Measurements from ENCODE around the gene VSTM2B. TPM values are rescaled to one million over a fixed set of nuclear protein-coding genes. Genes with fewer than 3 reads are reported as not detected.

VSTM2B gene
- total RNA-seq, 1 donor from 2014 or later: not detected

DNA sequence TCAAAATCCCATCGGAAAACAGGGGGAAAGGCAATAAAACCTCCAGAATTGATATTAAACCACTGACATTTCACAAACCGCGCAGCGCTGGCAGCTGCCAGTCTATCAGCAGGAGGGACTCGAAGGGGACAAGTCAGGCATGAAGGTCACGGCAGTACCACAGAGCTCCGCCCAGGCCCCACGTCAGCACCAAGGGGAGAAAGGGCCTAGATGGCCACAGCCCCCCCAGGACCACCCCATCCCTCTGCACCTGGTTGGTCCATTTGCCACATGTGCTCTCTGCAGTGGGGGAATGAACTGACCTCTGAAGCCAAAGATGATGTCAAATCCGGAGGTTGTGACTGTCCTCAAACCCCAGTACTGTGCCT, 9.5 kb upstream of the VSTM2B start:
- peaks cover 25% of the 10 kb centered on the region for H3K27me3 Mint-ChIP-seq (ENCODE audit: low read depth)
- TF ChIP-seq, protein P1, sequence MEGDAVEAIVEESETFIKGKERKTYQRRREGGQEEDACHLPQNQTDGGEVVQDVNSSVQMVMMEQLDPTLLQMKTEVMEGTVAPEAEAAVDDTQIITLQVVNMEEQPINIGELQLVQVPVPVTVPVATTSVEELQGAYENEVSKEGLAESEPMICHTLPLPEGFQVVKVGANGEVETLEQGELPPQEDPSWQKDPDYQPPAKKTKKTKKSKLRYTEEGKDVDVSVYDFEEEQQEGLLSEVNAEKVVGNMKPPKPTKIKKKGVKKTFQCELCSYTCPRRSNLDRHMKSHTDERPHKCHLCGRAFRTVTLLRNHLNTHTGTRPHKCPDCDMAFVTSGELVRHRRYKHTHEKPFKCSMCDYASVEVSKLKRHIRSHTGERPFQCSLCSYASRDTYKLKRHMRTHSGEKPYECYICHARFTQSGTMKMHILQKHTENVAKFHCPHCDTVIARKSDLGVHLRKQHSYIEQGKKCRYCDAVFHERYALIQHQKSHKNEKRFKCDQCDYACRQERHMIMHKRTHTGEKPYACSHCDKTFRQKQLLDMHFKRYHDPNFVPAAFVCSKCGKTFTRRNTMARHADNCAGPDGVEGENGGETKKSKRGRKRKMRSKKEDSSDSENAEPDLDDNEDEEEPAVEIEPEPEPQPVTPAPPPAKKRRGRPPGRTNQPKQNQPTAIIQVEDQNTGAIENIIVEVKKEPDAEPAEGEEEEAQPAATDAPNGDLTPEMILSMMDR (IDR thresholded peaks at IDR 0.05): no peak
- H3K27ac Mint-ChIP-seq (ENCODE audit: unreplicated experiment): no peak overlapping the region
- H3K9me3 Mint-ChIP-seq (ENCODE audit: low read depth): no peaks in the 10 kb centered on the region
- H3K4me1 Mint-ChIP-seq (ENCODE audit: low read depth): no peaks in the 10 kb centered on the region
- DNase-seq (ENCODE audit: low spot score): peak; percentile 70
- H3K36me3 Mint-ChIP-seq (ENCODE audit: low read depth): no peaks in the 10 kb centered on the region
- no peak overlapping the region for H3K4me3 Mint-ChIP-seq (ENCODE audit: unreplicated experiment)

DNA sequence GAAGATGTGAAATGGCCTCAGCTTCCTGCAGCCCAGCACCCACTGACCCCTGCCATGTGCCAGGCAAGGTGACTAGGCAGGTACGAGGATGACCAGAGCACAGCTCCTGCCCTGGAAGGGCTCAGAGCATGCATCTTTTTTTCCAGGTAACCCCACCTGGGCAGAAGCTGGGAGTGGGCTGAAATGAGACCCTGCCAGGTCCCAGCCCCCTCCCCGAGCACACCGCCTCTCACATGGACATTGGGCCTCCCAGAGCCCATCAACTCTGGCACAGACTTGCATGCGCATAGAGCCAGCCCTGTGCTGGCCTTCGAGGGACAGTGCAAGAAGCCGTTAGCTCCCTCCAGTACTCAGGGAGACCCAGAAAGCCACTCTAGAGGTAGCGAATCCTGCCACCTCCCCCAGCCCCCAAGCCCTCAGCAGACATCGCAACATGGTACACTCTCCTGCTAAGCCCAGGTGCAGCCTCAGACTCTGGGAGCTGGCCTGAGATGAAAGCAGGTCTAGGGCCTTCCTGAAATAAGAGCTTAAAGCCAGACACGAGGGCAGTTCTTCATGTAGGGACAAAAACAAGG, 8.9 kb upstream of the VSTM2B start:
- Mint-ChIP-seq H3K4me3 (ENCODE audit: unreplicated experiment) (no peak overlapping the region), H3K36me3 (ENCODE audit: low read depth) (no peaks in the 10 kb centered on the region), H3K4me1 (ENCODE audit: low read depth) (no peaks in the 10 kb centered on the region), H3K27ac (ENCODE audit: unreplicated experiment) (no peak overlapping the region), H3K9me3 (ENCODE audit: low read depth) (no peaks in the 10 kb centered on the region), H3K27me3 (ENCODE audit: low read depth) (peaks cover 30% of the 10 kb centered on the region)
- TF ChIP-seq, protein P1 (IDR thresholded peaks at IDR 0.05): no peak
- DNase-seq (ENCODE audit: low spot score): peak; percentile 42

DNA sequence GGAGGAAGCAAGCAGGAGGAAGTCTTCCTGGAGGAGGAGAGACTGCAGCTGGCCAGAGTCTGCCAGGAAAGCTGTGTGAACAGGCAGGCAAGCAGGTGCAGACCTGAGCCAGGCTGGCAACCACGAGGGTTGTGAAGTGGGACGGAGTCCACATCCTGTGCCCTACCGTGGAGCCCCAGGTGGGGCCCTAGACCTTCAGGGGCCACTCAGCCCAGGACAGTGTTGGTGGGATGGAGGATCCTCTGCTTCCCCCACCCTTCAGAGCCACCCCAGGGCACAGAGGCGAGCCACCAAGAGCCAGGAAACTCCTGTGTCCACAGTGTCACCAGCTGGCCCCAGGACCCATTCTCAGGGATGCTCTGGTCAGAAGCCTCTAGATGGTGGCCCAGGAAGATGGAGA, 8.4 kb upstream of the VSTM2B start:
- Mint-ChIP-seq H3K36me3 (ENCODE audit: low read depth) (no peaks in the 10 kb centered on the region), H3K4me1 (ENCODE audit: low read depth) (no peaks in the 10 kb centered on the region), H3K27me3 (ENCODE audit: low read depth) (peaks cover 33% of the 10 kb centered on the region), H3K9me3 (ENCODE audit: low read depth) (no peaks in the 10 kb centered on the region), H3K27ac (ENCODE audit: unreplicated experiment) (no peak overlapping the region), H3K4me3 (ENCODE audit: unreplicated experiment) (no peak overlapping the region)
- TF ChIP-seq, protein P1 (IDR thresholded peaks at IDR 0.05): no peak
- peak; percentile 79 for DNase-seq (ENCODE audit: low spot score)

DNA sequence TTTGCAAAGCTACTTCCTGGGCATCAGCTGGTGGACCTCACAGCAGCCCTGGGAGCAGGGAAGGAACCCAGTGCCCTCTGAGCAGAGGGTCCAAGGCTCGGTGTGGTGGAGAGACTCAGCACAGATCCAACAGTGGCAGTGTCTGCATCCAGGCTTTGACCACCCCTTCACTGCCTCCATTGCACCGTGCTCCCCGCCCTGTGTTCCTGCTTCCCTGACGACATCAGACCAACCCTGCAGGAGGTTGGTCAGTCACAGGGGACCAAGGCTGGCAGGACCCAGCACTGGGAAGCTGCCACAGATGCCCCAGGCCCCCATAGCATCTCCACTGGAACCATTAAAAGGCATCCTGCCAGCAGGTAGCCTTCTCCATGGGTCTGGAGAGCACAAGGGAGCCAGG, 7.8 kb upstream of the VSTM2B start:
- peak; percentile 57 for DNase-seq (ENCODE audit: low spot score)

DNA sequence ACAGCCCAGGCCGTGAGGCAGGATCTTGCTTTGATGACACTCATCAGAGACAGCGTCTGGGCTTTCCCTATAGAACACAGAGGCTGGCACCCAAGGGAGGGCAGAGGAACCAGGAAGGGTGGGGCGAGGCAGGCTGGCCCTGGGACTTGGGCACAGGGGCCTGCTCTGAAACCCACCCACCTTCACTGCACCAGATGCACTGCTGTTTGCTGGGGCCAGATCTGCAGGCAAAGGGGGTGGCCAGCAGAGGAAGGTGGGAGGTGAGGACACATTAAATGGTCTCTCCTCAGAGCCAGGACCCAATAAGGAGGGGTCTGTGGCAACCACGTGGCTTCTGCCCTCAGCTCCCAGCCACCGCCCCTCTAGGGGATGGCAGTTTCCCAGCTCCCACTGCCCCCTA, 6.6 kb upstream of the VSTM2B start:
- Mint-ChIP-seq H3K9me3 (ENCODE audit: low read depth) (no peaks in the 10 kb centered on the region), H3K36me3 (ENCODE audit: low read depth) (no peaks in the 10 kb centered on the region), H3K4me3 (ENCODE audit: unreplicated experiment) (no peak overlapping the region), H3K4me1 (ENCODE audit: low read depth) (no peaks in the 10 kb centered on the region), H3K27me3 (ENCODE audit: low read depth) (peaks cover 48% of the 10 kb centered on the region), H3K27ac (ENCODE audit: unreplicated experiment) (no peak overlapping the region)
- peak; percentile 63 for DNase-seq (ENCODE audit: low spot score)
- TF ChIP-seq, protein P1 (IDR thresholded peaks at IDR 0.05): no peak

More for the DNA sequence above, 7.8 kb upstream of the VSTM2B start:
- peaks cover 36% of the 10 kb centered on the region for H3K27me3 Mint-ChIP-seq (ENCODE audit: low read depth)
- H3K9me3 Mint-ChIP-seq (ENCODE audit: low read depth): no peaks in the 10 kb centered on the region
- no peak overlapping the region for H3K27ac Mint-ChIP-seq (ENCODE audit: unreplicated experiment)
- no peak overlapping the region for H3K4me3 Mint-ChIP-seq (ENCODE audit: unreplicated experiment)
- no peaks in the 10 kb centered on the region for H3K36me3 Mint-ChIP-seq (ENCODE audit: low read depth)
- no peaks in the 10 kb centered on the region for H3K4me1 Mint-ChIP-seq (ENCODE audit: low read depth)
- TF ChIP-seq, protein P1 (IDR thresholded peaks at IDR 0.05): no peak

All from chondrocyte (in vitro differentiated cells).